Heart right ventricle (tissue), 16 donors: Measurements from ENCODE around the gene FRMD6. TPM values are rescaled to one million over a fixed set of nuclear protein-coding genes. Genes with fewer than 3 reads are reported as not detected.

Experiments used
- ATAC-seq, 8 donors: fragments of 200-7000 bp; cut with Tn5 transposase; one replicate each; pipeline ENCODE4 v1.9.1; 2020; ENCODE audit warnings: mild to moderate bottlenecking in 8 of 8, moderate library complexity in 8 of 8, moderate number of reproducible peaks in 1 of 8
- DNase-seq, 2 donors: peaks; one replicate each; pipeline ENCODE4 v3.0.0-alpha.2; 2020
- H3K27ac ChIP-seq, 10 donors: fragments of 200-600 bp; sonication (generic) in 2 of 10; one replicate each; pipeline versions ENCODE4 v1.5.0 to v1.8.0; 2020 to 2022; ENCODE audit warnings: mild to moderate bottlenecking in 3 of 10
- H3K27me3 ChIP-seq, 7 donors: fragments of 200-600 bp; one replicate each; pipeline ENCODE4 v1.8.0; 2021 to 2022; ENCODE audit warnings: mild to moderate bottlenecking in 2 of 7
- H3K36me3 ChIP-seq, 9 donors: fragments of 200-600 bp; sonication (generic) in 1 of 9; one replicate each; pipeline versions ENCODE4 v1.5.0 to v1.8.0; 2020 to 2022; ENCODE audit warnings: mild to moderate bottlenecking in 2 of 9
- H3K4me1 ChIP-seq, 9 donors: fragments of 200-600 bp; sonication (generic) in 1 of 9; one replicate each; pipeline versions ENCODE4 v1.5.0 to v1.8.0; 2020 to 2022; ENCODE audit warnings: mild to moderate bottlenecking in 4 of 9
- H3K4me3 ChIP-seq, 10 donors: fragments of 200-600 bp; sonication (generic) in 2 of 10; one replicate each; pipeline versions ENCODE4 v1.5.0 to v1.8.0; 2020 to 2022; ENCODE audit warnings: mild to moderate bottlenecking in 7 of 10, moderate library complexity in 2 of 10
- H3K9me3 ChIP-seq, 11 donors: fragments of 200-600 bp in 10 of 11; sonication (generic) in 2 of 11; one replicate each; pipeline versions ENCODE4 v1.5.0 to v1.8.0; 2013 to 2022; ENCODE audit warnings: mild to moderate bottlenecking in 2 of 11, control low read depth in 1 of 11, moderate library complexity in 1 of 11
- CTCF ChIP-seq, 9 donors: fragments of 200-600 bp; sonication (generic) in 2 of 9; IDR thresholded peaks; one replicate each; pipeline versions ENCODE4 v1.5.0 to v1.8.0; 2021 to 2022; ENCODE audit warnings: antibody characterized with exemption in 9 of 9, mild to moderate bottlenecking in 5 of 9, moderate library complexity in 1 of 9
- WGBS, 2 donors: extraction: QIAGEN DNeasy Blood & Tissue Kit; methylation state at CpG; one replicate each; pipeline ENCODE4 v1.1.7; 2013; ENCODE audit warnings: inconsistent platforms in 1 of 2; 5-methylcytosine and 5-hydroxymethylcytosine counted together
- intact Hi-C, 10 donors: fragments of 100-400 bp; cut with DNase I; formaldehyde crosslinking; loops; one replicate each; pipeline versions ENCODE4 v1.11.1 to v1.14.2; 2022
- polyA plus RNA-seq, 2 donors: library from polyadenylated mRNA; stranded (reverse); fragments of 200-250 nt; gene quantifications; one replicate each; pipeline ENCODE4 v1.2.3, GENCODE V29; 2013
- total RNA-seq, 10 donors: library from RNA; stranded (reverse); fragmentation: NEBNext Ultra II Directional in 3 of 10; extraction: Animal tissue kit (Norgen Biotek cat#: 25700) in 3 of 10; gene quantifications; one replicate each; pipeline versions ENCODE4 v1.2.1 to v1.2.4, GENCODE V29; 2021 to 2023
- donor health status: Arrhythmogenic right ventricular cardiomyopathy.
- donor health status: ischemic (EF 13 %, LVEDD 7.1; RV severe dilation, severe dysfunction).
- donor health status: healthy with polysubstance abuse.
- donor health status: DM: no; HTN: yes; CAD: no.
- donor health status: DM: no; HTN: no; CAD: no.
- donor health status: ischemic (EF 25% LVEDD 6.9; RV normal size, moderate dysfunction).
- donor health status: ischemic (EF 25% LVEDD 5.7; RV mildly dilated, moderate dysfunction).
- donor health status: healthy.
- donor health status: DM: yes; HTN: yes; CAD: no.
- donor health status: Ischemic cardiomyopathy.
- donor health status: ischemic (EF 35%, LVEDD 5.7; RV mildly dilated, moderate dysfunction).
- donor health status: nonischemic (EF 11% LVEDD 7.7; RV severe dilation, severe dysfunction).
- donor health status: DM: yes; HTN: yes; CAD: no.
- donor health status: PGD.
- donor health status: ischemic (EF 29% LVEDD 5.4; RV normal size, mild dysfunction).
- donor health status: nonischemic (EF 23%, LVEDD 6.1; RV moderate dilation, normal function).

Gene FRMD6
- total and polyA plus RNA-seq, 12 donors = 2.2 to 14.2 (median 6.6) TPM

DNA sequence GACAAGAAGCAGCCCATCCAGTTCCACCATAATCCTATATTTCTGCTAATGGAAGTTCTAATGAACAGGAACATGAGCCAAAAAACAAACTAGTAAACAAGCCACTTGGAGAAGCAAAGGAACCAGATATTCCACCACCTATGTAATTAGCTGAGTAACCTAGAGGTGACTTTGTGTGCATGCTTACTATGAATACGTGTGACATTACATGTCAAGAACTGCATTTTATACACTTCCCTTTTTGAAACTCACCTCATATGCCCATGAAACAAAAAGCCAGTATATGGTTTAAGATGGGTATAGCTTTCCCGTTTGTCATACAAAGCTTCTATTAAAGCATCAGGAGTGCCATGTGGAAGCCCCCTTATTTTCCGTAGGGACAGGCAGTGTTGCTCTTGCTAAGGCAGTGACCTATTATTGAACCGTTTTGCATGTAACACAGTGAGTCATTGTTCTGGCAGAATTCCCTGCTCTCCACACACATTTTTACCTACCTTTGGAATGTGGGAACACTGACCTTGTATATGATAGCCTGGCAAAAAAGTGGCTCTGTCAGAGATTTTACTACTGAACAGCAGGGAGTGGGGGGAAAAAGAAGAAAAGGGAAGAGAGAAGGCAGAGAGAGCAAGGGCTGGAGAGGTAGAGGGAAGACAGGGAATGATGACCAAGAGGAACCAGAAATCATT is 34.8 kb upstream of the FRMD6 start:
- H3K36me3 ChIP-seq = no peaks in the 10 kb centered on the region
- DNase-seq = peak in 1 of 2 donors; percentile 25
- peak in 6 of 8 donors; percentile 50 to 87 (median 73) for ATAC-seq
- H3K27me3 ChIP-seq = no peaks in the 10 kb centered on the region
- intact Hi-C loops = no loop called here
- H3K9me3 ChIP-seq = no peaks in the 10 kb centered on the region
- TF ChIP-seq CTCF (IDR thresholded peaks at IDR 0.05) = no peak
- H3K4me3 ChIP-seq = no peak overlapping the region
- H3K27ac ChIP-seq = no peak overlapping the region
- H3K4me1 ChIP-seq = peaks cover 0 to 12% (median 4%) of the 10 kb centered on the region in 9 donors
- 23 to 41% methylated on average over 4 of the region's 4 CpGs for WGBS, 2 donors

GRCh38 chr14:51619561-51619960 is 32.1 kb upstream of the FRMD6 start:
- TF ChIP-seq CTCF (IDR thresholded peaks at IDR 0.05) = no peak
- intact Hi-C loops = no loop called here
- ATAC-seq = no peak
- DNase-seq = no peak
- Histone ChIP-seq H3K9me3 (no peaks in the 10 kb centered on the region), H3K27me3 (no peaks in the 10 kb centered on the region), H3K27ac (no peak overlapping the region), H3K4me3 (no peak overlapping the region), H3K4me1 (peaks cover 0 to 12% (median 4%) of the 10 kb centered on the region in 9 donors), H3K36me3 (no peaks in the 10 kb centered on the region)
- 75 to 79% methylated on average over 4 of the region's 4 CpGs for WGBS, 2 donors

GRCh38 chr14:51620056-51620455 is 31.7 kb upstream of the FRMD6 start:
- 98% methylated on average over 2 of the region's 2 CpGs for WGBS, 2 donors
- intact Hi-C loops = no loop called here
- TF ChIP-seq CTCF (IDR thresholded peaks at IDR 0.05) = no peak

DNA sequence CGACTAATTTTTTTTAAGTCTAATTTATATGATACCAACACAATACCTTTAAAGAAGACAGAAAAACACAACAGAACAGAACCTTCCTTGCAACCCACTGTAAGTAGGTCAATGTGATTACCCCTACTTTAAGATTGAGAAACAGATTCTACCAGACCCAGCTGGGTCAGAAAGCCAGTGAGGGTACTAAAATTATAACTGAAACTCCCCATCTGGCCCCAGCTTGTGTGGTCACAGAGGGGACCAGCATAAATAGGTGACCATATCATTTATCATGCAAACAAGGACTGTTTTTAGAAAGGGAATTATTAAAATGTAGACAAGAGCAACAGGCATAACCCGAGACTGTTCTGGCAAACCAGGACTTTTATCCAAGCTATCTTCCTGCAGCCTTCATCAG is 30.1 kb upstream of the FRMD6 start:
- no peak for ATAC-seq
- no peak for TF ChIP-seq CTCF (IDR thresholded peaks at IDR 0.05)
- Histone ChIP-seq H3K36me3 (no peaks in the 10 kb centered on the region), H3K27ac (no peak overlapping the region), H3K27me3 (no peaks in the 10 kb centered on the region), H3K4me1 (peaks cover 0 to 9% (median 0%) of the 10 kb centered on the region in 9 donors), H3K9me3 (no peaks in the 10 kb centered on the region), H3K4me3 (no peak overlapping the region)
- intact Hi-C loops = no loop called here
- 87 to 94% methylated on average over 2 of the region's 2 CpGs for WGBS, 2 donors
- no peak for DNase-seq

More at GRCh38 chr14:51620056-51620455, 31.7 kb upstream of the FRMD6 start:
- Histone ChIP-seq H3K4me3 (no peak overlapping the region), H3K4me1 (peaks cover 0 to 12% (median 4%) of the 10 kb centered on the region in 9 donors), H3K9me3 (no peaks in the 10 kb centered on the region), H3K27me3 (no peaks in the 10 kb centered on the region), H3K36me3 (no peaks in the 10 kb centered on the region), H3K27ac (no peak overlapping the region)
- ATAC-seq (no peak), DNase-seq (no peak)
